GM23338 (cell line): Measurements from ENCODE around the gene C3AR1. TPM values are rescaled to one million over a fixed set of nuclear protein-coding genes. Genes with fewer than 3 reads are reported as not detected.

Source experiments
- ATAC-seq: fragments of 200-7000 bp; cut with Tn5 transposase; 3 replicates; pipeline ENCODE4 v1.9.1; 2020
- DNase-seq: peaks from one replicate; pipeline ENCODE4 v3.0.0-alpha.2; 2015; ENCODE audit warnings: low spot score
- H2AFZ ChIP-seq: fragments of 200-600 bp; sonication (generic); 2 replicates; pipeline ENCODE4 v1.8.0; 2016; ENCODE audit warnings: antibody characterized with exemption, mild to moderate bottlenecking, moderate library complexity
- H3F3A ChIP-seq: fragments of 200-600 bp; sonication (generic); replicated peaks from 2 replicates; pipeline ENCODE4 v1.8.0; 2017; ENCODE audit warnings: antibody characterized with exemption, mixed run types, low read depth
- H3K27ac ChIP-seq: fragments of 200-600 bp; sonication (generic); 2 replicates; pipeline ENCODE4 v1.6.1; 2016; ENCODE audit warnings: low read depth
- H3K27me3 ChIP-seq: fragments of 200-600 bp; sonication (generic); 2 replicates; pipeline ENCODE4 v1.8.0; 2016; ENCODE audit warnings: mild to moderate bottlenecking, mixed run types, moderate library complexity; ENCODE audit not compliant: insufficient read depth
- H3K36me3 ChIP-seq: fragments of 200-600 bp; sonication (generic); 2 replicates; pipeline ENCODE4 v1.8.0; 2016; ENCODE audit warnings: mild to moderate bottlenecking; ENCODE audit not compliant: insufficient read depth
- H3K4me1 ChIP-seq: fragments of 200-600 bp; sonication (generic); 2 replicates; pipeline ENCODE4 v1.8.0; 2016; ENCODE audit warnings: mild to moderate bottlenecking, moderate library complexity; ENCODE audit not compliant: insufficient read depth
- H3K4me2 ChIP-seq: fragments of 200-600 bp; sonication (generic); 2 replicates; pipeline ENCODE4 v1.7.1; 2017; ENCODE audit warnings: mixed run types
- H3K4me3 ChIP-seq: fragments of 200-600 bp; sonication (generic); 2 replicates; pipeline ENCODE4 v1.6.1; 2016; ENCODE audit warnings: mixed run types
- H3K79me2 ChIP-seq: fragments of 200-600 bp; sonication (generic); replicated peaks from 2 replicates; pipeline ENCODE4 v1.8.0; 2017; ENCODE audit warnings: mild to moderate bottlenecking; ENCODE audit not compliant: insufficient read depth
- H3K9me2 ChIP-seq: fragments of 200-600 bp; sonication (generic); 2 replicates; pipeline ENCODE4 v1.8.0; 2017; ENCODE audit not compliant: insufficient read depth
- H4K20me1 ChIP-seq: fragments of 200-600 bp; sonication (generic); replicated peaks from 2 replicates; pipeline ENCODE4 v1.8.0; 2017; ENCODE audit warnings: mild to moderate bottlenecking; ENCODE audit not compliant: insufficient read depth
- H3K27ac Mint-ChIP-seq: 2 replicates; pipeline ENCODE4 v1.8.0; 2020; ENCODE audit warnings: inconsistent platforms, mild to moderate bottlenecking, moderate library complexity, mixed read lengths
- H3K27me3 Mint-ChIP-seq: 3 replicates; pipeline ENCODE4 v1.8.0; 2022; ENCODE audit warnings: low read depth, mild to moderate bottlenecking, moderate library complexity, mixed read lengths, inconsistent platforms; ENCODE audit not compliant: insufficient read depth, poor library complexity
- H3K36me3 Mint-ChIP-seq: 3 replicates; pipeline ENCODE4 v1.8.0; 2021; ENCODE audit warnings: low read depth, mild to moderate bottlenecking, inconsistent platforms, moderate library complexity, mixed read lengths
- H3K4me1 Mint-ChIP-seq: 3 replicates; pipeline ENCODE4 v1.8.0; 2020; ENCODE audit warnings: mild to moderate bottlenecking, inconsistent platforms, mixed read lengths
- H3K4me3 Mint-ChIP-seq: 3 replicates; pipeline ENCODE4 v1.8.0; 2021; ENCODE audit warnings: moderate library complexity, mild to moderate bottlenecking, inconsistent platforms, mixed read lengths
- H3K9me3 Mint-ChIP-seq: 3 replicates; pipeline ENCODE4 v1.8.0; 2020; ENCODE audit warnings: moderate library complexity, mild to moderate bottlenecking, inconsistent platforms, mixed read lengths
- CREB1 ChIP-seq: fragments of 250-450 bp; sonication (Bioruptor Pico); IDR thresholded peaks from 2 replicates; pipeline ENCODE4 v1.5.0; 2020; ENCODE audit warnings: low read depth, mild to moderate bottlenecking, moderate library complexity
- CTCF ChIP-seq, 2 experiments: fragments of 200-600 bp in 1 of 2; sonication (generic) in 1 of 2; conservative IDR thresholded peaks; 2 replicates each; pipeline versions ENCODE4 v1.5.1 to v1.6.1; 2016 to 2017; ENCODE audit warnings: antibody characterized with exemption in 2 of 2, low read depth in 2 of 2, mild to moderate bottlenecking in 2 of 2, moderate library complexity in 1 of 2
- EZH2 ChIP-seq: fragments of 200-600 bp; sonication (generic); IDR thresholded peaks from one replicate; pipeline ENCODE4 v1.8.0; 2017; ENCODE audit warnings: antibody characterized with exemption, mild to moderate bottlenecking, low read depth; ENCODE audit not compliant: unreplicated experiment
- EZH2phosphoT487 ChIP-seq: fragments of 200-600 bp; sonication (generic); IDR thresholded peaks from one replicate; pipeline ENCODE4 v1.8.1; 2018; ENCODE audit warnings: antibody characterized with exemption; ENCODE audit not compliant: unreplicated experiment
- JUNB ChIP-seq: IDR thresholded peaks from one replicate; pipeline ENCODE4 v1.6.1; 2016; ENCODE audit warnings: antibody characterized with exemption; ENCODE audit not compliant: unreplicated experiment
- NANOG ChIP-seq: IDR thresholded peaks from 2 replicates; pipeline ENCODE4 v1.6.1; 2016; ENCODE audit warnings: antibody characterized with exemption, borderline replicate concordance
- POLR2AphosphoS5 ChIP-seq: IDR thresholded peaks from 2 replicates; pipeline ENCODE4 v1.6.1; 2016; ENCODE audit warnings: antibody characterized with exemption, low read depth
- STAT1 ChIP-seq: IDR thresholded peaks from one replicate; pipeline ENCODE4 v1.6.1; 2016; ENCODE audit warnings: antibody characterized with exemption; ENCODE audit not compliant: unreplicated experiment
- ZNF114 ChIP-seq: fragments of 250-450 bp; sonication (Bioruptor Pico); IDR thresholded peaks from 2 replicates; pipeline ENCODE4 v1.5.0; 2020; ENCODE audit warnings: mild to moderate bottlenecking, moderate library complexity
- ZNF331 ChIP-seq: fragments of 250-450 bp; sonication (Bioruptor Pico); IDR thresholded peaks from 2 replicates; pipeline ENCODE4 v1.5.0; 2020; ENCODE audit warnings: low read depth, mild to moderate bottlenecking, moderate library complexity
- ZNF462 ChIP-seq: fragments of 250-450 bp; sonication (Bioruptor Pico); IDR thresholded peaks from 2 replicates; pipeline ENCODE4 v1.5.0; 2020; ENCODE audit warnings: mild to moderate bottlenecking, moderate library complexity
- polyA plus RNA-seq: library from polyadenylated mRNA; unstranded; fragments of >200 nt; fragmentation: Nextera tagmentation; extraction: Ambion mirVana; gene quantifications from 2 replicates; pipeline ENCODE4 v1.2.1, GENCODE V29; 2016
- total RNA-seq: library from RNA; depleted of rRNA; stranded (reverse); fragments of >200 nt; shearing (Covaris generic); gene quantifications from 2 replicates; pipeline ENCODE4 v1.2.3, GENCODE V29; 2014
- TF ChIP-seq, protein P1 (sequence below): IDR thresholded peaks from 2 replicates; pipeline ENCODE4 v1.6.1; 2016; ENCODE audit warnings: antibody characterized with exemption
- TF ChIP-seq, protein P2 (sequence below): IDR thresholded peaks from one replicate; pipeline ENCODE4 v1.6.1; 2018; ENCODE audit warnings: antibody characterized with exemption; ENCODE audit not compliant: unreplicated experiment

Gene C3AR1
- total and polyA plus RNA-seq, 2 experiments from 2014 or later: not detected

DNA sequence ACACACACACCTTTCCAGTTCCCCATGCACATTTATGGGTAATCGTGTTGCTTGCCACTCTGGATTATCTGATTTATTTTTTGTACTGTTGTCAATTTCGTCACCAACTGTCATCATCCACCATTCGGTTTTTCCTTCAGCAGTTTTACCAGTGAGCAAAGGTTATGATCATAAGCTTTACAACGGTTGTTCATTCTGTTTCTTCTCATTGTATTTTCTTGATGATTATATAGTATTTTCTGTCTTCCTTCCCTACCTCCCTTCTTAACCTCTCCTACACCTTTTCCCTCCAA lies 16.6 kb upstream of the C3AR1 start:
- no peak overlapping the region for H3K27ac ChIP-seq
- no peaks in the 10 kb centered on the region; the same call in 1 of the 2 replicates for H4K20me1 ChIP-seq
- H2AFZ ChIP-seq: no peak overlapping the region
- peaks cover 8% of the 10 kb centered on the region for H3K27me3 Mint-ChIP-seq
- H3K27me3 ChIP-seq: no peaks in the 10 kb centered on the region
- no peaks in the 10 kb centered on the region for H3K36me3 ChIP-seq
- ATAC-seq: no peak
- H3K36me3 Mint-ChIP-seq: no peaks in the 10 kb centered on the region; the same call in 2 of the 3 replicates
- peaks cover 13% of the 10 kb centered on the region; the same call in 1 of the 2 replicates for H3K4me1 ChIP-seq
- H3K79me2 ChIP-seq: peaks cover 42% of the 10 kb centered on the region
- H3K4me2 ChIP-seq: peak overlapping the region; percentile 87
- DNase-seq: no peak
- H3K9me2 ChIP-seq: no peaks in the 10 kb centered on the region
- peak overlapping the region; percentile 95 for H3K27ac Mint-ChIP-seq
- H3F3A ChIP-seq: no peaks in the 10 kb centered on the region
- peaks cover 6% of the 10 kb centered on the region for H3K4me1 Mint-ChIP-seq
- H3K4me3 ChIP-seq: peak overlapping the region; percentile 83
- no peak for TF ChIP-seq CTCF (conservative IDR thresholded peaks at IDR 0.05; ENCODE audit: low read depth in 2 of 2)
- TF ChIP-seq, protein P1, sequence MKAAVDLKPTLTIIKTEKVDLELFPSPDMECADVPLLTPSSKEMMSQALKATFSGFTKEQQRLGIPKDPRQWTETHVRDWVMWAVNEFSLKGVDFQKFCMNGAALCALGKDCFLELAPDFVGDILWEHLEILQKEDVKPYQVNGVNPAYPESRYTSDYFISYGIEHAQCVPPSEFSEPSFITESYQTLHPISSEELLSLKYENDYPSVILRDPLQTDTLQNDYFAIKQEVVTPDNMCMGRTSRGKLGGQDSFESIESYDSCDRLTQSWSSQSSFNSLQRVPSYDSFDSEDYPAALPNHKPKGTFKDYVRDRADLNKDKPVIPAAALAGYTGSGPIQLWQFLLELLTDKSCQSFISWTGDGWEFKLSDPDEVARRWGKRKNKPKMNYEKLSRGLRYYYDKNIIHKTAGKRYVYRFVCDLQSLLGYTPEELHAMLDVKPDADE: no peak
- no peak for TF ChIP-seq POLR2AphosphoS5
- TF ChIP-seq, protein P2, sequence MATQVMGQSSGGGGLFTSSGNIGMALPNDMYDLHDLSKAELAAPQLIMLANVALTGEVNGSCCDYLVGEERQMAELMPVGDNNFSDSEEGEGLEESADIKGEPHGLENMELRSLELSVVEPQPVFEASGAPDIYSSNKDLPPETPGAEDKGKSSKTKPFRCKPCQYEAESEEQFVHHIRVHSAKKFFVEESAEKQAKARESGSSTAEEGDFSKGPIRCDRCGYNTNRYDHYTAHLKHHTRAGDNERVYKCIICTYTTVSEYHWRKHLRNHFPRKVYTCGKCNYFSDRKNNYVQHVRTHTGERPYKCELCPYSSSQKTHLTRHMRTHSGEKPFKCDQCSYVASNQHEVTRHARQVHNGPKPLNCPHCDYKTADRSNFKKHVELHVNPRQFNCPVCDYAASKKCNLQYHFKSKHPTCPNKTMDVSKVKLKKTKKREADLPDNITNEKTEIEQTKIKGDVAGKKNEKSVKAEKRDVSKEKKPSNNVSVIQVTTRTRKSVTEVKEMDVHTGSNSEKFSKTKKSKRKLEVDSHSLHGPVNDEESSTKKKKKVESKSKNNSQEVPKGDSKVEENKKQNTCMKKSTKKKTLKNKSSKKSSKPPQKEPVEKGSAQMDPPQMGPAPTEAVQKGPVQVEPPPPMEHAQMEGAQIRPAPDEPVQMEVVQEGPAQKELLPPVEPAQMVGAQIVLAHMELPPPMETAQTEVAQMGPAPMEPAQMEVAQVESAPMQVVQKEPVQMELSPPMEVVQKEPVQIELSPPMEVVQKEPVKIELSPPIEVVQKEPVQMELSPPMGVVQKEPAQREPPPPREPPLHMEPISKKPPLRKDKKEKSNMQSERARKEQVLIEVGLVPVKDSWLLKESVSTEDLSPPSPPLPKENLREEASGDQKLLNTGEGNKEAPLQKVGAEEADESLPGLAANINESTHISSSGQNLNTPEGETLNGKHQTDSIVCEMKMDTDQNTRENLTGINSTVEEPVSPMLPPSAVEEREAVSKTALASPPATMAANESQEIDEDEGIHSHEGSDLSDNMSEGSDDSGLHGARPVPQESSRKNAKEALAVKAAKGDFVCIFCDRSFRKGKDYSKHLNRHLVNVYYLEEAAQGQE: no peak
- no peak for TF ChIP-seq ZNF114
- no peak for TF ChIP-seq STAT1
- TF ChIP-seq JUNB: no peak
- no peak for TF ChIP-seq CREB1 (CRISPR knock-in tag)
- no peak for TF ChIP-seq ZNF462 (CRISPR knock-in tag)
- TF ChIP-seq EZH2: no peak
- TF ChIP-seq NANOG: no peak
- no peak for TF ChIP-seq EZH2phosphoT487
- TF ChIP-seq ZNF331: no peak
- H3K9me3 Mint-ChIP-seq: no peaks in the 10 kb centered on the region; the same call in 2 of the 3 replicates
- peak overlapping the region; percentile 93 for H3K4me3 Mint-ChIP-seq
